ENCODE data around the gene CXCL3. TPM values are rescaled to one million over a fixed set of nuclear protein-coding genes. Genes with fewer than 3 reads are reported as not detected.

Gene CXCL3
- total RNA-seq, 1 experiment from 2014 or later, result 1.9 TPM

GRCh38 chr4:74021601-74022000 is 16.9 kb downstream of the CXCL3 start:
- ATAC-seq, result no peak
- BruUV-seq (replicated peaks), result no TSS peak
- no peaks in the 10 kb centered on the region for H3K9me3 ChIP-seq (ENCODE audit: control insufficient read depth in 1 of 2, insufficient read depth in 1 of 2, low read depth in 1 of 2, low read length in 2 of 2)
- ChIA-PET RAD21 (ENCODE audit: low non-redundant PET in 1 of 2, low total read pairs in 2 of 2, uncharacterized antibody in 2 of 2, unreplicated experiment in 2 of 2) (no interaction called here), CTCF (no interaction called here), POLR2A (no interaction called here)
- H3K79me2 ChIP-seq (ENCODE audit: insufficient read depth, low read length), result no peaks in the 10 kb centered on the region
- no peaks in the 10 kb centered on the region for H3K9me2 ChIP-seq (ENCODE audit: insufficient read depth)
- no peak overlapping the region for H3K4me2 ChIP-seq (ENCODE audit: low read length)
- intact Hi-C loops (cut with micrococcal nuclease), result no loop called here
- no peak overlapping the region for H3K9ac ChIP-seq (ENCODE audit: low read length)
- H2AFZ ChIP-seq (ENCODE audit: low read depth, low read length, poor library complexity, severe bottlenecking), result no peak overlapping the region
- no peak overlapping the region for H3K4me3 ChIP-seq (replicated peaks in 1 of 2; ENCODE audit: low read depth in 1 of 2, low read length in 2 of 2)
- no peaks in the 10 kb centered on the region for H3K27me3 ChIP-seq (ENCODE audit: insufficient read depth, low read length)
- DNase-seq (ENCODE audit: low read depth, low spot score), result no peak
- TF ChIP-seq ELF1 (IDR thresholded peaks at IDR 0.05; ENCODE audit: borderline replicate concordance, low read depth) (no peak), YY1 (IDR thresholded peaks at IDR 0.05; ENCODE audit: extremely low read depth, insufficient replicate concordance, low read depth, low read length) (no peak), CTCF (IDR thresholded peaks at IDR 0.05 in 2 of 3, conservative IDR thresholded peaks at IDR 0.05 in 1 of 3; ENCODE audit: borderline replicate concordance in 1 of 3, insufficient read depth in 1 of 3, low read depth in 2 of 3, low read length in 2 of 3) (no peak), ZBTB33 (IDR thresholded peaks at IDR 0.05; ENCODE audit: extremely low read depth, insufficient replicate concordance, low read length) (no peak), CBX3 (IDR thresholded peaks at IDR 0.05; ENCODE audit: low read depth) (no peak), ZFX (IDR thresholded peaks at IDR 0.05) (no peak), ZNF274 (IDR thresholded peaks at IDR 0.05; ENCODE audit: low read depth, low read length) (no peak)
- H3K27ac ChIP-seq (ENCODE audit: low read depth, low read length), result no peak overlapping the region
- H3K36me3 ChIP-seq (ENCODE audit: control insufficient read depth in 1 of 2, insufficient read depth in 2 of 2, low read length in 2 of 2), result no peaks in the 10 kb centered on the region
- H3K4me1 ChIP-seq (ENCODE audit: control insufficient read depth in 1 of 2, insufficient read depth in 2 of 2, low read length in 2 of 2), result no peaks in the 10 kb centered on the region
- H4K20me1 ChIP-seq (ENCODE audit: insufficient read depth), result no peaks in the 10 kb centered on the region

All from HCT116 (cell line).